SIG-M5 (cell line): ENCODE results near the gene JUN.
"Not testable (repeated sequence)": the region's sequence is repeated elsewhere in the genome, so short reads cannot be mapped to it uniquely, and the experiment has no call there.

ENCODE experiments used
- DNase-seq: peaks from one replicate; lab custom pipeline; 2025; lab: John Stamatoyannopoulos, UW

The JUN gene

DNA sequence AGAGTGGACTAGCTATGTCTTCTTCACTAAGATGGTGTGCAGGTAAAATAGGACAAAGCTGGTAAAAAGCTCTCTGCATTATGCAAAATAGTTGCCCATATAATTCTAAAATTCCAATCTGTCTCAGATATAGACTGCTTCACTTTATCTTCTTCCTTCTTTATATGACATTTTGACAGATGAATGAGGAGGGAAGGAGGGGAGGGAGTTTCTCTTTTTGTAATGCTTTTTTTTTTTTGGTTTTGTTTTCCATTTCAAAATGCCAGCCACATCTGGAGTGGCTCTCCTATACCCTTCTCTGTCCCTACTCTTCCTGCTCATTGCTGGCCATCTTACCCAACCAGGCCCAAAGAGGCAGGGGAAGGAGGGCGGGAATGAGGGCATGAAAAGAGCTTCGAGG, 24.2 kb upstream of the JUN start:
- DNase-seq, result no peak

DNA sequence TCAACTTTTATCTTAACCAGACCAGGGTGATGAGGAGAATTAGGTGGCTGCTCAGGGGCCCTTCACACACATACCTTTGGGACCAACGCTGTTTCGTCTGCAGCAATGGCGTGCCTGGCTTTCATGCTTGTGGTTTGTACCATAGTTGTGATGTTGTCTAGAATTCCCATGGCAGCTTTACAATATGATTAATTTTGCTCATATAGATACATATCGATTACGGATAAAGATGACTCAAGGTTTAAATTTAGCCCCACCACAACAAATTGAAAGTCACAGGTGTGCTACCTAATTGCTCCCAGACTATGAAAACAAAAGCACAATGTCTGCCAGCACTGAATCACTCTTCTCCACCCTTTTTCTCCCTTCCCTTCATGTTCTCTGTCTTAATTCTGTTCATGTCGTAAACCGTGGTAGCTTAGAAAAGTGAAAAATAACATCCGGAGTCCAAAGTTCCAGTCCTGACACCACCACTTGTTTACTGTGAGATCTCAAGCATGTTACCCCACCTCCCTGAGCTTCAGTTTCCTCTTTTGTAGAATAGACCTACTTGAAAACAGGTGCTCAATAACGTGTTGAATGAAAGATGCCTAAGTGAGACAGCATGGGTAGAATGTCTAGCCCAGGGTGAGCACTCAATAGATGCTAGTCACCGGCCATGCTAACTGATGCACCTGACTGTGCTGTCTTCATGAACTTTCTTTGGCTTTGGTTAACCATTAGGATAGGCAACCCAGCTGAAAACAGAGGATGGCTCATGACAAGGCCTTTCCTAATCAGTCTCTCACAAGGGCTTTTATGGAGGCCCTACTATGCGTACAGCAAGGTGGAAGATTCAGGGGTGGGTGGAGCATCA, 22.1 kb upstream of the JUN start:
- DNase-seq, result no peak

DNA sequence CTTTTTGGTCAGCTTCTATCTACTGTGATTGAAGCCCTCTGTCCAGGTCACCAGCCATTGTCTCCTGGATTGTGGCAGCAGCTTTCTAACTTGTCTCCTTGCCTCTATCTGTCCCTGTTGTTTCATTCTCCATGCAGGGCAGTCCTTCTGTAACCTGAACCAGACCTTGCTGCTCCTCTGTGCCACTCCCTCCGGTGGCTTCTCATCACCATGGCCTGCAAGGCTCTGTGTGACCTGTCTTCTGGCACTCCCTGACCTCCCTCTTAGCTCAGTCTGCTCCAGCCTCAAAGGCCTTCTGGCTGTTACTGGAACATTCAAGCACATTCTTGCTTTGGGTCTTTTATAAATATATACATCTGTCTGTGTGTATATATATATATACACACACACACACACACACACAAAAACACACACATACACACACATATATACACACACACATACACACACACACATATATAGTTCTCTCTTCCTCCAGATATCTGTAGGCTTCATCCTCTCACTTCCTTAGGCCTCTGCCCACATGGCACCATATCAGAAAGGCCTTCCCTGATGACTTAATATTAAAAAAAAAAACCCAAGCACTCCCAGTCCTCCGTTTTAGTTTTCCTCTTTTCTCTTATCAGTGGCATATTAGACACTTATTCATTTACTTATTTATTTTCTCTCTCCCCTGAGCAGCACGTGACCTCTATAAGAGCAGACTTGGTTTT, 21.2 kb upstream of the JUN start:
- DNase-seq, result no peak

DNA sequence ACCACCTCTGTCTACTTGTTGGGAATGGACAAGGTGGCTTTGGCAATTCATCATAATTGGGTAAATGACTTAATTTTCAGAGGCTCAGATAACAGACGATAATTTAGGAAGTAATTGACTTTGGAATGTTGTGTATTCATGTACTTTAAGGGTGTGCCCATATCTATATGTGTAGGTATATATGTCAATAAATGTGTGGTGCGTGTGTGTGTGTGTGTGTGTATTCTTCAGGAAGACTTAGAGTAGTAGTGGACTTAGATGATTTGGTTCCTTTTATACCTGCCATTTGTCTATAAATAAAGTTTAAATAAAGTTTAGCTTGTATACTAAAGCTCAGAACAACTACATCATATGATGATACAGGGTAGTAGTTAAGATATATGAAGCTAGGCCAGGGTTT, 20.0 kb upstream of the JUN start:
- DNase-seq, result no peak

DNA sequence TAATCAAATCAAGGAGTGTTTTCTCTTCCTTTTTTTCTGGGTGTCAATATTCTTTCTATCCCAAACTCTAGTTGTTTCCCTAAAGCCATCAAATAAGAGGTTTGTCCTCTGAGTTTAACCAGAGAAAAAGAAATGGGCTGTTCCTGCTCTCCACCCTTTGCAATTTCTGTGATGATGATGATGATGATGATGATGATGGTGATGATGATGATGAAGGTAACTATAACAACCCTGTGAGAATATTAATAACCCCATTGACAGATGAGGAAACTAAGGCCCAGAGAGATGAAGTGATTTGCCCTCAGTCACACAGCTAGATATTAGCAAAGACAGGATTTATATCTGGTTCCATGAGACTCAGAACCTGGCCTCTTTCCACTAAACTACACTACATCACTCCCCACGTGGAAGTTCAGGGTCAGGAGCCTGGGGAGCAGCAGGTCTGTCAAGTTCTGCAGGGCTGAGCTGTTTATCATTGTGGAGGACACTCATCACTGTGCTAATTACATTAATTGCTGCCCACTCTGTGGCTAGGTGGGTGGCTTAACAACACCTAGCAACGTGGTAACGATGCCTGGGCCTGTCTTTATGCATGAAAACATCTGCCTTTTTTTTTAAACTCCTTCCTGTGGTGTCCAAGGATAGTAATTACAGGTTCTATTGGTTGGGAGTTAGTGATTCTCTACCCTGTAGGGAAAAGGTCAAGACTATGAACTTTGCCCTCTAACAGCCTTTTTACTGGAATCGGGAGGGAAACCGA, 19.0 kb upstream of the JUN start:
- no peak for DNase-seq

DNA sequence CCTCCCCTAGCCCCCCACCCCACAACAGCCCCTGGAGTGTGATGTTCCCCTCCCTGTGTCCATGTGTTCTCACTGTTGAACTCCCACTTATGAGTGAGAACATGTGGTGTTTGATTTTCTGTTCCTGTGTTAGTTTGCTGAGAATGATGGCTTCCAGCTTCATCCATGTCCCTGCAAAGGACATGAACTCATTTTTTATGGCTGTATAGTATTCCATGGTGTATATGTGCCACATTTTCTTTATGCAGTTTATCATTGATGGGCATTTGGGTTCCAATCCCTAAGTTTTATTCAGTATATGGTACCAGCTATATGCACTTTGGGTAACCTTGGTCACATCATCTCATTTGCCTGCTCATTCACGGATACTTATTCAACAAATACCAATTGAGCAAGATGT, 17.4 kb upstream of the JUN start:
- DNase-seq, result not testable (repeated sequence)

DNA sequence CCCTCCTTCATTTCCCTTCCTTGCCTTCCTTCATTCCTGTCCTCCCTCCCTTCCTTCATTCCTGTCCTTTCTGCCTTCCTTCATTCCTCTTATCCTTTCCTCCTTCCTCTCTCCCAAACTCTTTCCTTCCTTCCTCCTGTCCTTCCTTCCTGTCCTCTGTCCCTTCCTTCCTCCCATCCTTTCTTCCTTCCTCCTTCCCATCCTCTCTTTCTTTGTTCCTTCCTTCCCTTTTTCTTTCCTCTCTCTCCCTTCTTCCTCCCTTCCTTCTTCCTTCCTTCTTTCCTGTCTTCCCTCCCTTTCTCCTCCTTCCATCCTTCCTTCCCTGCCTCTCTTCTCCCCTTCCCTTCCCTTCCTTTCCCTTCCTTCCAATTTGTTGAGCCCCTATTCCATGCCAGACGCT, 15.8 kb upstream of the JUN start:
- no peak for DNase-seq

DNA sequence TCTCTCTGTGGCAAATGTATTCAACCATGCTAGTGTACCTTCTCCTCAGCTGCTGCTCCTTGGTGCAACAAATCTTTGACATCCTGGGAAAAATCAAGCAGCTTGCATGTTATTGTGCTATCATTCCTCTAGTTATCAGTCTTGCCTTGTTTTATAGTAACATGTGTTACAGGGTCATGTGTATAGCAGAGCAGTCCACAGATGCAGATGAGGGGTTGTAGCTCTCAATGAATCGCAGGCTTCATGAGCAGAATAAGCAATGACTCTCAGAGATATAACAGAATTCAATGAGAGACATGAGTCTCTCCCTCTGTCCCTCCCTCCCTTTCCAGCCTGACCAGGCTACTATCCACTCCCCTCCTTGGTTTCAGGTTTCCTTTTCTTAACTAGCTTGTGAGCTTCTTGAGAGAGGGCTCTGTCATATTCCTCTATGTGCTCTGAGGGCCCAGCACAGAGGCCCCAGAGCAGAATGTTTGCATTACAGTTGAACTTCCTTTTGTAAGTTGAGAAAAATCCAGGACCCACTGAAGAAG, 15.1 kb upstream of the JUN start:
- no peak for DNase-seq

DNA sequence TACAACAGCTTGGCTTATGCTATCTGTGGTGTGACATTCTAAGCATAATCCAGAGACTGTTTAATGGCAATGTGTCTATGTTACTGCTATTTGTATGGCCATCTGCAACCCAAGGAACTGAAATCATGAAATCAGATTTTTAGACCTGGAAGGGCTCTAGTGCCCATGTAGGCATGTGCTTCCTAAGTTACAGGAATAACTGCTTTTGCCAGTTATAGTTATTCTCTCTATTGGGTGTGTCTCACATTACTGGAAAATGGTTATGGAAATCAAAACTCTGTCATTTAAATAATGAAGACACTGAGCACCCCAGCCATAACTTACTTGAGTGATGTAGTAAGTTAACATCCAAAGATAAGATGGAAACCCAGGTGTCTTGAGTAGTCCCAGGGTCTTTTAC, 12.6 kb upstream of the JUN start:
- no peak for DNase-seq

DNA sequence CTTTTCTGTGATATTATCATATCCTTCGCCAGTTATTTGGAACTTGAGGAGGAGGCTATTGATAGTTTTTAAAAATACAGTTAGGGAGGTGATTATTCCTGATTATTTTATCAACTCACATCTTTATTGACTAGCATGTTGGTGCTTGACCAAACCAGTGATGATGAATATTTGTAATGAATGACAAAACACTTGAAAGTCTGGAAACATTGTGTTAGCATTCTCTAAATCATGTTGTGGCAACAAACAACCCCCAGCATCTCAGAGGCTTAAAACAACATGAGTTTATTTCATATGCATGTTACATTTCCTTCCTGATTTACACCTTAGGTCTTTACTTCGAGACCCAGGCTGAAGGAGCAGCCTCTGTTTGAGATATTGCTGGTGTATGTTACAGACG, 10.7 kb upstream of the JUN start:
- no peak for DNase-seq

DNA sequence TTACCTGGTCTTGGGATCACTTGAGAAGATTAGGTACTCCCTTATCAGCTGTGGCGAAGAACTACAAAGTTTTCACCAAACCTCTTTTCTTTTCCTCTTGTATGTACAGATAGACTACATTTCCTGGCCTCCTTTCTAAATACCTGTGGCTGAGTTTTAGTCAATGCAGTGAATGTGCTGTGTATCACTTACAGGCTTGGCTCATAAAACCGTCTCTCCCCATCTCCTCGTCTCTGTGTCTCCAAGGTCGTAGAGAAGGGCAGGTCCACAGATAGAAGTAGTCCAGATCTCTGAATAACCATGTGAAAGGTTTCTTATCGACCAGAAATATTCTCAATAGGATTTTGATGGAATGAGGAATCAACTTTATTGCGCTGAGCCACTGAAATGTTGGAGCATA, 9.0 kb upstream of the JUN start:
- no peak for DNase-seq

DNA sequence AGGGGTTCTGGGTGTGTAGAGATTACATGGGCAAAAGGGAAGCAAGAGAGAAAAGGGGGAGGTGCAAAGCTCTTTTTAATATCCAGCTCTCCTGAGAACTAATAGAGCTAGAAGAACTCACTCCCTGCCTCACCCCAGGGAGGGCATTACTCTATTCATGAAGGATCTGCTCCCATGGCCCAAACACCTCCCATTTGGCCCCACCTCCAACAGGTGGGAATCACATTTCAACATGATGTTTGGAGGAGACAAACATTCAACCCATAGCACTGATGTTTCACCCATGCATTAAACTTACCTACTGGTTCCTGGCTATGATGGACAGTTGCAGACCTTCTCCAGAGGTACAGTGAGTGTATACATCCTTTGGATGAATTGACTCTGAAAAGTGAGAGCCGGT, 7.3 kb upstream of the JUN start:
- DNase-seq, result no peak

DNA sequence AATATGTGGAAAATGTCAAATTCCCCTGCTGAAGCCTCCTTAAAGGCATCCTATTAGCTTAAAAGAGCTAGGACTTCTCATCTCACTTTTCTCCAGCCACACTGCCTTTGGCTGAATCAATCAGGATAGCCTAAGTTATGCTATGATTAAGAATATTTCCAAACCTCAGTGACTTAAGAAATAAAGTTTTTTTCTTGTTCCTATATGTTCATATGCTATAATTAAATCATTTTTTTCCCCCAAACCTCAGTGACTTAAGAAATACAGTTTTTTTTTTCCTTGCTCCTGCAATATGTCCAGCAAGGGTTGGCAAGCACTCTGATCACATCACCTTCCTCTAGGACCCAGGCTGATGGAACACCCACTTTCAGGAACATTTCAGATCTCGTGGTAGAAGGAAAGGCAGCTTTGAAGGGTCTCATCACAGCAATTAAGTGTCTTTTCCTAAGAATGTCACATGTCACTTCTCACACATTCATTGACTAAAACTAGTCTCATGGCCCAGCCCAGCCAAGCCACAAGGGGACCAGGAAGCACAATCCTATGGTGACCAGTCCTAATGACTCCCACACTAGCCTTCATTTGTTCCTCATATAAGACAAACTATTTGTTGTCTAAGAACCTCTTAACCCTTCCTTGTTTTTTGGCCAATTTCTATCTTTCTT, 6.3 kb upstream of the JUN start:
- no peak for DNase-seq

DNA sequence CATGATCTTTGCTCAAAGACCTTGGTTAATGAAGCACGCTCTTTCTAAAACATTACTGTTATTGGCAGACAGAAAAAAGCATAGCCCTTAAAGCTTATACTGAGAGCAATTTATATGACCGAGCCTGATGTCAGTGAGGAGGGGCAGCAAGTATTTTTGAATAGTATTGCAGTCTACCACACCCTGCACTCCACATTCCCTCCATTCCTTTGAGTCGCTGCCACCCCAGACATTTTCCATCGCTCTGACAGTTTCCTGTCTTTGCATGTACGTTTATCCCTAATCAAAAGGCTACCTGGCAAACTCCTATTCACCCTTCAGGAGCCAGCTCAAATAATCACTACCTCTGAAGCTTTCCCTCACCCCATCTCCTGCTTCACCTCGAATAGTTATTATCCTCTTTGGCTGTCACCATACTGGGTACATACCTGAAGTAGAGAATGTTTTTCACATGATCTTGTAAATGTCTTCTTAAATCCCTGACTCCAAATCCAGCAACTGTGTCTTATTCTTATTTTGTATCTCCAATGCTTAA, 5.5 kb upstream of the JUN start:
- DNase-seq, result no peak

DNA sequence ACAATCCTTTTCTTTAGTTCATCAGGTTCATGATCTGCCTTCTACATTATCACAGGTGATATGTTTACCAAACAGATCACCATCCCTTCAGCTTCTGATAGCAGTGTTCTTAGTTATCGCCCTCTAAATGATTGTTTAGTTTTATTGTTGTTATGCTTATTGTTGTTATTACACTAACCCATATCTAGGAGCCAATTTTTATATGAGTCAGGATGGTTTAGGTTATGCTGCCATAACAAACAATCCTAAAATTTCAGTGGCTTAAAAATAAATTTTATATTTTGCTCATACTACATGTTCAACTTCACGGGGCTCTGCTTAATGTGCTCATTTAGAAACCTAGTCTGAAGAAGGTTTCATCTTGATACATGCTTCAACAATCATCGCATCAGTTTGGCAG, 4.4 kb upstream of the JUN start:
- DNase-seq, result no peak

DNA sequence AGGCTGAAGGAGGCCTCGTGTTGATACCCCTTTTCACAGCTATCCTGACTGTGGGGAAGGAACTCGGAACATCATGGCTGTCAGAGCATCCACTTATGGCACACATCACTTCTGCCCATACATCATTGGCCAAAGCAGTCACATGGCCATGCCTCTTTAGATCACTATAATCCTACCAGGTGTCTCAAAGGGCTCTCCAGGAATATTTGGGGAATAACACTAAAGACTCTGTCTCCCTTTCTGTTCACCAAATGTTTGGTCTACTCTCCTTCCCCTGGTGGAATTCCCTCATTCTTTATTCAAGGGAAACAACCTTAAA, 3.0 kb upstream of the JUN start:
- DNase-seq, result no peak

DNA sequence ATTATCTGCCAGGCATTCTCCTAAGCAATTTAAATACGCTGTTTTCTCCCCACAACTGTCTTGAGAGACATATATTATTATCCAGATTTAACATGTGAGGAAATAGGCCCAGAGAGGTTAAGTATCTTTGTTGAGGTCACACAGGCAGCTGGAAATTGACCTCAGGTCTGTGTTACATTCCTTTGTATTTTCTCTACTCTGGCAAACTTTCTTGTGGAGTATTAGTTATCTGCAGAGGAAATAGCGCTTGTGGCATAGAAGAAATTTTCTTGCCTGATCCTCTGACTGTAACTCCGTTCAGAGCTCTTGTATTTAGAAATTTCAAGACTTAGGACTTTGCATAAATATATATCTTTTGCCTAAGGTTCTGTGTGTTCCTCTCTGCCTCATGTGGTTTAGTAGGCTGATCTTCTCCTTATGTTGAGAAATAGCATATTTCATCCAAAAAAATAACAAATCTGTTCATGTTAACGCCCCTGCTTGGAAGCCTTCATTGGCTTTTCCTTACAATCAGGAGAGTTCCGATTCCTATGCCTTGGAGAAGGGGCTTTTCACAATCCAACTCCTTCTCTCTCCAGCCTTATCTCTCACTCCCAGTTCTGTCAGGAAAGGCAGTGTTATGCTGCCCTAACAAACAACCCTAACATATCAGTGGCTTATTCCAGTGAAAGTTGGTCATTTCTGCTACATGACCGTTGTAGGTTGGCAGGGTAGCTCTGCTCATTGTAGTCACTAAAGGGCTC, 2.5 kb upstream of the JUN start:
- DNase-seq, result no peak

DNA sequence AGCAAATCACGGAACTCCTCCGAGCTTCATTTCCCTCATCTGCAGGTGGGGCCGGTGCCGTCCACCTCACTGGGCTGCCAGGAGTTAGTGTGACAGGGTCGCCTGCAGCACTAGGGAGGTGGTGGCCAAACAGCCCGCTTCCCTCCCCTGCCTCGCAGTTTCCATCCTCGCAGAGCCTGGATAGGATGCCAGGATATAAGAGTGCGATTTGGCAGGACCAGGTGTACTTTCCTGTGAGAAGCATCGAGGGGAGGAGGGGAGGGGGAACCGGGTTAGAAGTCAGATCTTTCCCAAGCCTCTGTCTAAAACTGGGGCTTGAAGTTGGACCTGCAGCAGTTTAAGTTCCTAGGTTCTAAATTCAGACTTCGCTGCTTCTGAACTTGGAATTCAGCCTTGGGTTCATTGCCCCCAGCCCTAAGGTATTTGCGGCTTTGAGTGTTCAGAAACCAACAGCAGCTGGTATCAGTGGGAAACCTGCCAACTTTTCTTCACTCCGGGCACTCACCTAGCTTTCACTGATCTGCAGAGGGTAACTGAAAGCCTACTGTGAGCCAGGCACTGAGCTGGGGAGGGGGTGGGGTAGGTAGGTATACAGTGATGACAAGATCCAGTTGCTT, 1.7 kb upstream of the JUN start:
- DNase-seq, result no peak

DNA sequence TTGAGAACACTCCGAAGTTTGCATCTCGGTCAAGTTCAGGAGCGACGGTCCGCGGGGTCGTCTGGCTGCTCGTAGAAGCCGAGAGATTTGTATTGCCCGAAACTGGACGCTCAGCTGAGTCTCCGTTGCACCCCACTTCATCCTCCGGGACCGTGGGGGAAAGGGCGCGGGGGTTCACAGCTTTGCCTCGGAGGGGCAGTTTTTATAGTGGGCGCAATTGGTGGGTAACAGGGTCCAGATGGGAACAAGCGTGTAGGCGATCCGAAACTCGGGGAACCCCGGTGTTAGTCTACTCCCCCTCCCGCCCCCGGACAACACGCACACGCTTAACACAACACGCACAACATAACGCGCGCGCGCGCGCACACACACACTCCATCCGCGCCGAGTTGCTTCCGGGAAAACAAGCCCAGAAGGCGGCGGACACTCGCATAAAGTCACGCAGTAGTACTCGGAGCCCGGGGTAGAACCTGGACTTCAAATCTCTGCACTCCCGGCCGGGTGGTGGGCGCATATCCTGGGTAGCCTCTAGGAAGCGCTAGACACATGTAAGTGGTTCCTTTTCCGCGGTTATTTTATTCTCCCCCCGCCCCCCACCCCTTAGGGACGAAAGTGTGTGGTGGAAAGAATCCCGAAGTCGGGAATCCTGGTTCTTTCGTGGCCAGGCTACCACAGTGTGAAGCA, 1.1 kb upstream of the JUN start:
- DNase-seq, result no peak
